Measurements from ENCODE around the gene NANP.
"Not testable (repeated sequence)": the region's sequence is repeated elsewhere in the genome, so short reads cannot be mapped to it uniquely, and the experiment has no call there.

Gene NANP

GRCh38 chr20:25592135-25592852, 31.5 kb downstream of the NANP start:
- TF ChIP-seq ZNF274 (IDR thresholded peaks at IDR 0.05; ENCODE audit: low read depth, low read length), result no peak
- no peak overlapping the region for H3K4me3 ChIP-seq (ENCODE audit: low read length)

GRCh38 chr20:25590778-25591177, 33.0 kb downstream of the NANP start:
- not testable (repeated sequence) for H3K4me3 ChIP-seq (ENCODE audit: low read length)

- no peak for TF ChIP-seq ZNF274 (IDR thresholded peaks at IDR 0.05; ENCODE audit: low read depth, low read length)
- H3K4me3 ChIP-seq (ENCODE audit: low read length), result no peak overlapping the region
Observed at GRCh38 chr20:25588491-25588890, 35.3 kb downstream of the NANP start.

GRCh38 chr20:25587536-25587935, 36.3 kb downstream of the NANP start:
- H3K4me3 ChIP-seq (ENCODE audit: low read length), result no peak overlapping the region
- no peak for TF ChIP-seq ZNF274 (IDR thresholded peaks at IDR 0.05; ENCODE audit: low read depth, low read length)

GRCh38 chr20:25586877-25587276, 36.9 kb downstream of the NANP start:
- no peak for TF ChIP-seq ZNF274 (IDR thresholded peaks at IDR 0.05; ENCODE audit: low read depth, low read length)

GRCh38 chr20:25584905-25585704, 38.7 kb downstream of the NANP start, which contains the start of gene NINL:
NINL (minus strand) TSS chr20:25585531; CDS start chr20:25526587, 58,944 bp downstream.
- peak within 1 kb of the TSS; percentile 39; the same call in 1 of the 2 replicates for H3K4me3 ChIP-seq (ENCODE audit: low read length)
- no peak for TF ChIP-seq ZNF274 (IDR thresholded peaks at IDR 0.05; ENCODE audit: low read depth, low read length)

More at GRCh38 chr20:25586877-25587276, 36.9 kb downstream of the NANP start:
- no peak overlapping the region for H3K4me3 ChIP-seq (ENCODE audit: low read length)

- not testable (repeated sequence) for H3K4me3 ChIP-seq (ENCODE audit: low read length)
Observed at GRCh38 chr20:25583607-25584006, 40.2 kb downstream of the NANP start.

GRCh38 chr20:25580711-25581110, 43.1 kb downstream of the NANP start:
- H3K4me3 ChIP-seq (ENCODE audit: low read length), result no peak overlapping the region
- TF ChIP-seq ZNF274 (IDR thresholded peaks at IDR 0.05; ENCODE audit: low read depth, low read length), result no peak

GRCh38 chr20:25579081-25579770, 44.6 kb downstream of the NANP start:
- no peak overlapping the region for H3K4me3 ChIP-seq (ENCODE audit: low read length)
- no peak for TF ChIP-seq ZNF274 (IDR thresholded peaks at IDR 0.05; ENCODE audit: low read depth, low read length)

GRCh38 chr20:25576783-25577530, 46.9 kb downstream of the NANP start:
- no peak for TF ChIP-seq ZNF274 (IDR thresholded peaks at IDR 0.05; ENCODE audit: low read depth, low read length)

GRCh38 chr20:25574411-25574810, 49.4 kb downstream of the NANP start:
- no peak for TF ChIP-seq ZNF274 (IDR thresholded peaks at IDR 0.05; ENCODE audit: low read depth, low read length)

More at GRCh38 chr20:25576783-25577530, 46.9 kb downstream of the NANP start:
- no peak overlapping the region for H3K4me3 ChIP-seq (ENCODE audit: low read length)

GRCh38 chr20:25573288-25574251, 50.2 kb downstream of the NANP start:
- TF ChIP-seq ZNF274 (IDR thresholded peaks at IDR 0.05; ENCODE audit: low read depth, low read length), result no peak
- no peak overlapping the region for H3K4me3 ChIP-seq (ENCODE audit: low read length)

More at GRCh38 chr20:25574411-25574810, 49.4 kb downstream of the NANP start:
- H3K4me3 ChIP-seq (ENCODE audit: low read length), result no peak overlapping the region

GRCh38 chr20:25571817-25572216, 52.0 kb downstream of the NANP start:
- no peak overlapping the region for H3K4me3 ChIP-seq (ENCODE audit: low read length)
- no peak for TF ChIP-seq ZNF274 (IDR thresholded peaks at IDR 0.05; ENCODE audit: low read depth, low read length)

Data from GM08714 (cell line).